DMS153 treated with DMSO at 0.1 percent for 48 hours (cell line): ENCODE measurements around the gene PCNT.
"Not testable (repeated sequence)": the region's sequence is repeated elsewhere in the genome, so short reads cannot be mapped to it uniquely, and the experiment has no call there.

Source experiments
- DNase-seq: peaks from one replicate; lab custom pipeline; 2025; ENCODE audit not compliant: unreplicated experiment; lab: John Stamatoyannopoulos, UW

The PCNT gene

DNA sequence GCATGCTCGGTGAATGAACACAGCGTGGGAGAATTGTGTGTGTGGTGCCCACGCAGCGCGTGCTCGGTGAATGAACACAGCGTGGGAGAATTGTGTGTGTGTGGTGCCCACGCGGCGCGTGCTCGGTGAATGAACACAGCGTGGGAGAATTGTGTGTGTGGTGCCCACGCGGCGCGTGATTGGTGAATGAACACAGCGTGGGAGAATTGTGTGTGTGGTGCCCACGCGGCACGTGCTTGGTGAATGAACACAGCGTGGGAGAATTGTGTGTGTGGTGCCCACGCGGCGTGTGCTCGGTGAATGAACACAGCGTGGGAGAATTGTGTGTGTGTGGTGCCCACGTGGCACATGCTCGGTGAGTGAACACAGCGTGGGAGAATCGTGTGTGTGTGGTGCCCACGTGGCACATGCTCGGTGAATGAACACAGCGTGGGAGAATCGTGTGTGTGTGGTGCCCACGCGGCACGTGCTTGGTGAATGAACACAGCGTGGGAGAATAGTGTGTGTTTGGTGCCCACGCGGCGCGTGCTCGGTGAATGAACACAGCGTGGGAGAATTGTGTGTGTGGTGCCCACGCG lies 79.4 kb downstream of the PCNT start:
- not testable (repeated sequence) for DNase-seq

DNA sequence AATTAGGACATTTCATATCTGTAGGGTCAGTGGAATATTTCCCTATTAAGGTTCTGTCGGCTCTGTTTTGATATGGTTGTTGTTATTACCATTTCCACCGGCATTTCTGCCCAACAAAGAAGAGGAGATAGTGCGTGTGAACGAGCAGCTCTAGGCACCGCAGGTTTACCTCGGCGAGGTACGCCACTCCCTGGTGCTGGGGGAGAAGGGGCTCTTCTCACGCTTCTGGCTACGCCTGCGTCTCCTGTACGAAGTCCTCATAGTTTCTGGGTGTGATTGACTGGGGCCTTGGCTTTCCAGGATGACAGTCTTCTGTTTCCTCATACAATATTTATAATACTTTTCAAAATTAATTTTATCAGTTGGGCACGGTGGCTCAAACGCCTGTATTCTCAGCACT lies 80.3 kb downstream of the PCNT start:
- DNase-seq: no peak

DNA sequence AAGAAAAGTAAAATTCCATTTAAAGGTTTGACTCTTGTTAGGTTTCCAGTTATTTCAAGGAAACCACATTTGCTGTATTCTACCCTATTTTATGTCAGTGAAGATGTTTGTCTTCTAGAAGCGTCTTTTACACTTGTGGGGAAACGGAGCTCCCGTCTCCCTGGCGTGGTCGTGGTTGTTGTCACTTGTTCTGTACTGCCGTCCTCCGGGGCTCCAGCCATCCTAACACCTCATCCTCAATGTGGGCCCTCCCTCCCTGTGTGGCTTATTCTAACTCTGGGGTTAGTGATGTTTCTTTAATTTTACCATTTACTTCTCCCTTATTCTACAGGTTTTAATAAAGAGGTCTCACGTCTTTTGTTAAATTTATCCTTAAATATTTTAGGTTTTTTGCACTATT lies 82.0 kb downstream of the PCNT start:
- DNase-seq: no peak

DNA sequence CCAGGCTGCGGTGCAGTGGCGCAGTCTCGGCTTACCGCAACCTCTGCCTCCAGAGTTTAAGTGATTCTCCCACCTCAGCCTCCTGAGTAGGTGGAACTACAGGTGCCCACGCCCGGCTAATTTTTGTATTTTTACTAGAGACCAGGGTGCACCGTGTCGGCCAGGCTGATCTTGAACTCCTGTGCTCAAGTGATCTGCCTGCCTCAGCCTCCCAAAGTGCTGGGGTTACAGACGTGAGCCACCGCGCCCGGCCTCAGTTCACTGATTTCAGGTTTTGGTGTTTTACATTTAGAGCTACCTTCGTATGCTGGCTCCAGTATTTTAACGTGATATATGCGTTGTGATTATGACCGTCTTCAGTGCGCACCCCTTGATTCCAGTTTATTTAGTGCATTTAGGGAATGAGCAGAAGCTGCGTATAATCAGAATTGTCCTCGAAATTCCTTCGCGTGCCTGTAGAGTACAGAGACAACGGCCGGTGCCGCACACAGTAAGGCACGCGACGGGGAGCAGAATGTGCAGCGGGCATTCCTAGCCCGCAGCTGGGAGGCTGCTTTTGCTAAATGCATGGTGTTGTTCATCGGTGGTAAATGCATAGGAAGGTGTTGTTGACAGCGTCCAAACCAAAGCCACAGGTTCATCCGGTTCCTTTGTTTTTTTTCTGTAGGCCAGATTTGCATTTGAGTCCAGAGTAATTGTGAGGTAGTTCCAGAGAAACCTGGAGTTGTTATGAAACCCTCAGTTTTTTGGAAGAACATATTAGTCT lies 85.9 kb downstream of the PCNT start:
- DNase-seq: no peak

DNA sequence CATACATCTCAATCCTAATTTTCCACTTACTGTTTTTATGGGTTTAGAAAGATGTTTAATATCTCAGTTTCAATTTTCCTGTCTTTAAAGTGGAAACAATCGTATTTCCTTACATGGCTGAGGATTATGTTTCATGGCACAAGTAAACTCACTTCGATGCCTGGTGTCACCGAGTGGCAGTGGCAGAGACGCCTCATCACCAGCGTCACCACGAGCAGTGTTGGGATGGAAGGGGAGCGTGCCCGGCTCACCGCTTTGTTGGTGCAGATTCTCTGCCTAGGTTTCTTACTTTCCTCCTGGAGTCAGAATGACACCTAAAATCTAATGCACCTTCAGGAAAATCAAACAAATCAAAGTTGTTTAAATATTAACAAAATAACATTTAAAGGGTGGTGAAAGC lies 86.6 kb downstream of the PCNT start:
- DNase-seq: no peak

DNA sequence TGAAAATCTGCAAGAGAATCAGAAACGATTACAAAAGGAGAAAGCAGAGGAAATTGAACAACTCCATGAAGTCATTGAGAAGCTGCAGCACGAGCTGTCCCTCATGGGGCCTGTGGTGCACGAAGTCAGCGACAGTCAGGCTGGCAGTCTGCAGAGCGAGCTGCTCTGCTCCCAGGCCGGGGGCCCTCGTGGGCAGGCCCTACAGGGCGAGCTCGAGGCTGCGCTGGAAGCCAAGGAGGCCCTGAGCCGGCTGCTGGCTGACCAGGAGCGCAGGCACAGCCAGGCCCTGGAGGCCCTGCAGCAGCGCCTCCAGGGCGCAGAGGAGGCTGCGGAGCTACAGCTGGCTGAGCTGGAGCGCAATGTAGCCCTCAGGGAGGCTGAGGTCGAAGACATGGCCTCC lies 87.3 kb downstream of the PCNT start:
- no peak for DNase-seq

DNA sequence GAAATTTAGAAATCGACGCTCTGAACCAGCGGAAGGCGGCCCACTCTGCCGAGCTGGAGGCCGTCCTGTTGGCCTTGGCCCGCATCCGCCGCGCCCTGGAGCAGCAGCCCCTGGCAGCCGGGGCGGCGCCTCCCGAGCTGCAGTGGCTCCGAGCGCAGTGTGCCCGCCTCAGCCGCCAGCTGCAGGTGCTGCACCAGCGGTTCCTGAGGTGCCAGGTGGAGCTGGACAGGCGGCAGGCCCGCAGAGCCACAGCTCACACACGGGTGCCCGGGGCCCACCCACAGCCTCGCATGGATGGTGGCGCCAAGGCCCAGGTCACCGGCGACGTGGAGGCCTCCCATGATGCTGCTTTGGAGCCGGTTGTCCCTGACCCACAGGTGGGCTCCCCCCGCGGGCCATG lies 87.7 kb downstream of the PCNT start:
- DNase-seq: no peak

DNA sequence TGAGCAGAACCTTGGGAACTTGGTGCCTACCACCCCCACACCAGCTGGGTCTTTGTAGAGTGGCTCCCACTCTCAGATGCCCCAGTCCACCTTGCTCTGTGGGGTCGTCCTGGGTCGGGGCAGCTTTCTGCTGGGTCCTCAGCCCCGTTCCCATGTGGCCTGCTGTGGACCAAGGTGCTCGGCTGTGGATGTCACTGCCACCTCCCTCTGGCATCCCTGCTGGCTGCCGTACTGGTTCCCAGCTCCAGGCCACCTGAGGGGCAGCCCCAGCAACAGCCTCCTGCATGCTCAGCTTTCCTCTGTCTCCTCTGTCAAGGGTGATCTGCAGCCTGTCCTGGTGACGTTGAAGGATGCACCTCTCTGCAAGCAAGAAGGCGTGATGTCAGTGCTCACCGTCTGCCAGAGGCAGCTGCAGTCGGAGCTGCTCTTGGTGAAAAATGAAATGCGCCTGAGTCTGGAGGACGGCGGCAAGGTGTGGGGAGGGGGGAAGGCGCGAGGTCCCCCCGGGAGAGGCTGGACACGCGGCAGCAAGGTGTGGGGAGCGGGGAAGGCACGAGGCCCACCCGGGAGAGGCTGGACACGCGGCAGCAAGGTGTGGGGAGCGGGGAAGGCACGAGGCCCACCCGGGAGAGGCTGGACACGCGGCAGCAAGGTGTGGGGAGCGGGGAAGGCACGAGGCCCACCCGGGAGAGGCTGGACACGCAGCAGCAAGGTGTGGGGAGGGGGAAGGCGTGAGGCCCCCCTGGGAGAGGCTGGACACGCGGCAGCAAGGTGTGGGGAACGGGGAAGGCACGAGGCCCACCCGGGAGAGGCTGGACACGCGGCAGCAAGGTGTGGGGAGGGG lies 88.8 kb downstream of the PCNT start:
- no peak for DNase-seq

DNA sequence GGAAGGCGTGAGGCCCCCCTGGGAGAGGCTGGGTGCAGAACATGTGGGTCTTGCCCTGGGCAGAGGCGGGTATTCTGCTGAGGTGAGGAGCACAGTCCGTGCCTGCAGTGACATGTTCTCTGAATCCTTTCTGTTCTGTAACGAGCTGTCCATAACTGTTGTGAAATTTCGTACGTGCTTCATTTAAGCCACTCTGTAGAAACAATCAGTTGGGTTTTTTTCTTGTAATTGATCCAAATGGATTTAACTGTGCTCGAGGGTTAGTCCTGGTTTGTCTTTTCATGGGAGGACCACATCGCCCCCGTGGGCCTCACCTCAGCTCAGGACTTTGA lies 89.4 kb downstream of the PCNT start:
- no peak for DNase-seq

DNA sequence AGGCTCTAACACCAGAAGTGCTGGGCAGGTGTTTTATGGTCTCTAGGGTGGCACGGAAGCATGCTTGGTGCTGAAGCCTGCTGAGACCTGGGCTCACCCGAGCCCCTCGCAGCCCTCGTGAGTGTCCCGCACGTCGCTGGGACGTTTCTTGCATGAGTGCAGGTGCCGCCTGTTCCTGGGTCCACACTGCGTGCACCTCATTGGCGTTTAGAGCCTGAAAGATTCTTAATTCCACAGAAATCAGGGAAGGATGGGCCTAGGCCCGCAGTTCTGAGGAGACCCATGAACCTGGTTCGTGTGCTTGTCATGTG lies 91.0 kb downstream of the PCNT start:
- DNase-seq: no peak

DNA sequence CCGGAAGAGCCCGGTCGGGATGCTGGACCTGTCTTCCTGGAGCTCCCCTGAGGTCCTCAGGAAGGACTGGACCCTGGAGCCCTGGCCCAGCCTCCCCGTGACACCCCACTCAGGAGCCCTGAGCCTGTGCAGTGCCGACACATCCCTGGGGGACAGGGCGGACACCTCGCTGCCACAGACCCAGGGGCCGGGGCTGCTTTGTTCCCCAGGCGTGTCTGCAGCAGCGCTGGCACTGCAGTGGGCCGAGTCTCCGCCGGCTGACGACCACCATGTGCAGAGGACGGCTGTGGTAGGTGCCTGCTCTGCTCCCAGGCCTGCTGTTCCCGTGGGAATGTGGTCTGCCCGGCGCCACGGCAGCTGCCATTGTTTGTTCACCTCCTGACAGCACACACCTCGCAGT lies 92.6 kb downstream of the PCNT start:
- DNase-seq: no peak

DNA sequence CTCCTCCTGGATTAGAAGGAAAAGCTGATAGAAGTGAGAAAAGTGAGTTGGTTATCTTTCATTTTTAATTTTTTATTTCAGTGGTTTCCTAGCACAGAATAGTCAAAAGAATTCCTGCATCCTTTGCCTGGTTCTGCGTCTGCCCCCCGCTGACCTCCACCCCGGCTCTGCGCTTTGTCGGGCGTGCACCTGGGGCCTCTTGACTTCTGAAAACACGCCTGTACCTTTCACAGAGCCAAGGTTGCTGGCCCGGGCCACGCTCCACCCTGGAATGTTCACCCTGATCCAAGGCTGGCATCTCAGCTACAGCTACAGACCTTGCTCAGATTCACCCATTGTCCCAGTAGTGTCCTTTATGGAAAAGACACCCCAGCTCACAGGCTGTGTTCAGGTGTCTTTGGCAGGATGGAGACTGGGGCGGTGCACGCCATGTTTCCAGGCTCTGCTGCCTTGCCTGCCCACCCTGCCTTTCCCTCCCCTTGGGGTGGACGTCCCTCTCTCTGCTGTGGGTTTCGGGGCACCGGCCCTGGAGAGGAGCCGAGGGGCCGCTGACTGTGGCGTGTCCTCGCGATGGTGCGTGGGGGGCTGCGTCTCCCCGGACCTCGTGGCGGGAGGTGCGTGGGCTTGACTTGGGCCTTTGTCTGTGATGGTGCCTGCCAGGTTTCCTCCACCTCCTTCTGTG lies 94.5 kb downstream of the PCNT start:
- DNase-seq: no peak

DNA sequence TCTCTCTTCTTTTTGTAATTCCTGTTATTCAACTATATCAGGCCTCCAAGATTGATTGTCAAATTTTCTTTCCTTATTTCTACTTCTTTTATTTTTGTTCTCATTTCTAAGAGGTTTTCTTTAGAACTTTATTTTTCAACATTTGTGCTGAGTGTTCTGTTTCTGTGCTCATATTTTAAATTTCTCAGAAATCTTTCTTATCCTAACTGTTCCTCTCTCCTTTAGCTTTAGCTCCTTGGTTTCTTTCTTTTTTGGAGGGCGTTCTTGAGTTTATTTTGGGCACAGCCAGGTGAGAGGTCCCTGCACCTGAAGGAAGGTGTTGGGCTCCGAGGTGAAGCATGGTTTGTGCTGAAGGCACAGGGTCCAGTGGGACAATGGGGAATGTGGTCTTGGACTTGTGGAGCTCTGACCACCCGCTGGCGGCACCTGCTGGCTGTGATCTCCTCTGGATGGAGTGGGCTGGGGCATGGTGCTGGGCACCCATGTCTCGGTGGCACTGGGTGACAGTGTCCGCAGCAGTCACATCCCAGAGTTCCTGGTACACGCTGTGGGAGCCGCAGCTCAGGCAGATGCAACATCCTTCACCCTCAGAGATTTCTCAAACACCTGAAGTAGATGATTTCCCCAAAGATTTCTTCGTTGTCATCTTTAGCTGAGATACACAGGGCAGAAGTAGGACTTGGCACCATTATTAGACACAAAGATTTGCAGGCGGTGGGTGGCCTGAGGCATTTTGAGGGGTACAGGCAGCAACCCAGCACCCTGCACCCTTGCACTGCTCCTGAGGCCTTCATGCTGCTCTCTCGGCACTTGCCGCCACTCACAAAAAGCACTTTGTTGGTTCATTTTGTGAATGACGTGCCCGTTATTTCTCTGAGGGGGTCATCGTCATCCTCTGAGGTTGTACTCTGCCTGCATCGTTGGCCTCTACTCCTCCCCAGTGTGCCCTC lies 96.6 kb downstream of the PCNT start:
- DNase-seq: no peak

DNA sequence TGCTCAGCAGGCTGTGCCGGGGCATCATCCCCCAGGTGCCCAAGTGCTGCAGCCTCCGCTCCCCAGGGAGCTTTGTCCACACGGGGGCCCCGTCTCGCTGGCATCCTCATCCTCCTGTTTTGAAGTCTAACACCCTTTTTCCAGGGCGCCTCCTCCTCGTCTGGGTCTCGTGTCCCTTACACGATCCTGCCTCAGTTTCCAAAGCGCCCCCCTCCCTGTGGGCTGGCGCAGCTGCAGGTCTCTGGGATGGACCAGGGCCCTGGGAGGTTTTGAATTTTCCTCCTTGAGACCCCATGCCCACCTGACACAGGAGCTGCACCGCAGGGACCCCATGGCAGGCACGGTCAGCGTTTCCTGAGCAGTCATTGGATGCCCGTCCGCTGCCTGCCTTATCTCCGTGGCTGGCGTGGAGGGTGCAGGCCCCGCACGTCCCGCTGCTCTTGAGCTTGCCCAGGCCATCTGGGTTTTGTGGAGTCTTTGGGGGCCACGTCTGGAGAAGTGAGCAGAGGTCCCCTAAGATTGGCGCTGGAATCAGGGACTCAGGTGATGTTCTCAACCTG lies 97.3 kb downstream of the PCNT start:
- DNase-seq: no peak

DNA sequence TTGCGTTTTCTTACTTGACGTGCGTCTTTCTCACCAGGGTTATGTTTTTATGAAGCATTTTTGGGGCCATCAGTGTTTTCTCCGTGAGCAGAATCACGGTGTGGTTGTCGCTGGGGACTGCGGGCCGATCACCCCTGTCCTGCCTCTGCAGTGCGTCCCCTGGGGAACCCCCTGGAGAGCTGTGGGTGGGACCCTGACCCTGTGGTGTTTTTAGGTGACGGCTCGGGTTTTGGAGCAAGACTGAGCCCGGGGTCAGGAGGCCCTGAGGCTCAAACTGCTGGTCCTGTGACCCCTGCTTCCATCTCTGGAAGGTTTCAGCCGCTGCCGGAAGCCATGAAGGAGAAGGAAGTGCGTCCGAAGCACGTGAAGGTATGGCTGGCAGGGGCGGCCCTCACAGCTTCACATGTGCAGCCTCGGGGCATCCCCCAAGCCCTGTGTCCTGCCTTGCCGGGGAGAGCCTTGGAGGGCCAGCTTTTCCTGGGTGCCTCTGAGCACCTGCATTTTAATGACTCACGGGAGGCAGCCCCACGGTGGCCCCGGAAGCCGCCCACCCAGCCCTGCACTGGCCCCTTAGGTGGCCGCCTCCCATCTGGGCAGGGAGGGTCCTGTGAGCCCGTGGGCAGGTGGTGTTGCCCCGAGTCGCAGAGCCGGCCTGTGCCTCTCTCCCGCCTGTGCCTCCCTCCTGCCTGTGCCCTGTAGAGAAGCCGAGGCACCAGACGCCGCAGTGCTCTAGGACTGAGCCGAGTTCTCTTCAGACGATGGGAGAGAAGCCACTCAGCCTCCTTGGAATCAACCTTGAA lies 98.0 kb downstream of the PCNT start:
- no peak for DNase-seq

DNA sequence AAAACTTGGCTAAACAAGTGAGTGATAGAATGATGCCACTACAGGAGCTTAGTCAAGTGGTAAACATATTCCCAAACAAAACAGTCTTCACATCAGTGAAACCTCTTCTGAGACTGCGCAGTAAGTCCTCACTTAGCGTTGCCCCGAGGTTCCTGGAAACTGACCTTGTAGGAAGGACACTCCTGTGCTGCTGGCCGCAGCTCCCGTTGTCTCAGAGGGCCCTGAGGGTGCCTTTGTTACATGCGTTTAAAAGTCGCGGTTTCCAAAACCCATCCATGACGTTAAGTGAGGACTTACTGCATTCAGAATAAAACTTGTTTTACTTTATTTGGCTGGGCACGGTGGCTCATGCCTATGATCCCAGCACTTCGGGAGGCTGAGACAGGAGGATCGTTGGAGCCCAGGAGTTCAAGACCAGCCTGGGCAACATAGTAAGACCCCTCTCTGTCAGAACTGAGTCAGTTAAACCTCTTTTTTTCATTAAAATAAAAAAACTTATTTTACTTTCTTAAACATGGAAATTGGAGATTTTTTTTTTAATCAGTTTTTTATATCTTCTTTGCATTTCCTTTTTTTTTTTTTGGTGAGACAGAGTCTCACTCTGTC lies 98.8 kb downstream of the PCNT start:
- no peak for DNase-seq

DNA sequence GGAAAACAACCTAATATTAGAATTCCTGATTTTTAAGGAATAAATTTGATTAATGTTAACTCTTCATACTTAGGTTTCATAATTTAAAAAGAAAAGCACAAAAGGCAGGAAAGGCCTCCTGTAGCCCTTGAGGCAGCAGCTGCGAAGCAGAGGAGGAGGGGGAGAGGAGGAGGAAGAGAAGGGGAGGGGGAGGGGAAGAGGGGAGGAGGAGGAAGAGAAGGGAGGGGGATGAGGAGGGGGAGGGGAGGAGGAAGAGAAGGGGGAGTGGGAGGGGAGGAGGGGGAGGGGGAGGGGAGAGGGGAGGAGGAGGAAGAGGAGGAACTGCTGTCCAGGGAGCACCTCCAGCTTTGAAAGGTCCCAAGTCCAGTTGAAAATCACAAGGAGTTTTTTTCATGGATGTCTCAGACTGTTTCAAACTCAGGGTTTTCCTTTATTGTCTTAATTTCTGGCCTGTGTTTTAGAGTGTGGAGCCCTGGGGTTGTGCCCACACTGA lies 99.6 kb downstream of the PCNT start:
- no peak for DNase-seq

DNA sequence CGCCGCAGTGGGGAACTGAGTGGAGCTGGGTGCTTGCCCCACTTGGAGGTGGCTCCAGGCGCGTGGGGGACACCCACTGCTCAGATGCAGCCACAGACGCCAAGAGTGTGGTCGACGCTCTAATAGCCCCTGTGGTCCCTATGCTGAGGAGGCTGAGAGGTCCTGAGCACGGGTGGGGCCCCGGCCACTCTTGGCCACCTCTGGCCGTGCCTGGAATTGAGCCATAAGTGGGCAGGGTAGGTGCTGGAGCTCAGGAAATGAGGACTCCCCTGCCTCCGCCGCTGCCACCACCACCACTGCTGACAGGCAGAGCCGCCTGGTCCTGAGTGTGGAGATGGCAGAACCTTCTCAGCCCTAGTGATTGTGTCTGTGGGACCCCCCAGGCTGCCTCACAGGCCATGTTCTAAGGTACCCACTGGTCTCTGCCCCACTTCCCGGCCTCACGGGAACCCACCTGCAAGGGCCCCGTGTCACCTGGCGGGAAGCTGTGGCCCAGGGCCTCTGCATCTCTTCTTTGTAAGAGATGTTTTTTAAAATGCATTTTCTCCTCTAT lies 100.2 kb downstream of the PCNT start:
- no peak for DNase-seq

DNA sequence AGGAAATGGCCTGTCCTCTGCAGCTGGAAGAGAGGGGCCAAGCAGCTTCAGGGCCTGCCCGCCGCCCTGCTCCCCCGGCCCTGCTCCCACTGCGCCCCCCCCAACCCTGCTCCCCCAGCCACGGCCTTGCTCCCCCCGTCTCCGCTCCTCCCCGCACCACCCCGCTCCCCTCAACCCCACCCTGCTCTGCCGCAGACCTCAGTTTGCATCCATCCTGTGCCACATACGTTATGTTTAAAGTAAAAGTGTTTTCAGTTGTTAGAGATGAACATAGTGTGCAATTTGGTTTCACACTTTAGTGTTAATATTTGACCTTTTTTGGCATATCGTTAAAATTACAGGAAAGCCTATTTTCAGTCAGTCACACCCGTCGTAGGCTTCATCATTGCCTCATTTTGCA lies 100.7 kb downstream of the PCNT start:
- DNase-seq: no peak
